GM13977 (cell line): ENCODE results near the gene SLC12A7.
"Not testable (repeated sequence)": the region's sequence is repeated elsewhere in the genome, so short reads cannot be mapped to it uniquely, and the experiment has no call there.

Experiments used
- DNase-seq: peaks from one replicate; pipeline ENCODE4 v3.0.0; 2012; ENCODE audit warnings: low spot score
- CTCF ChIP-seq: IDR thresholded peaks from 2 replicates; pipeline ENCODE4 v1.5.1; 2012; ENCODE audit warnings: mild to moderate bottlenecking, control low read depth; ENCODE audit not compliant: insufficient read depth; ENCODE audit errors: extremely low read depth, missing control alignments
- in situ Hi-C: fragments of 300-500 bp; cut with MboI; formaldehyde crosslinking; loops from one replicate; pipeline ENCODE4 v1.12.0; 2022; ENCODE audit warnings: low sequenced_read_pairs, low pct_unique_long_range_greater_than_20kb, mixed read lengths, inconsistent platforms; ENCODE audit not compliant: unreplicated experiment

Gene SLC12A7

GRCh38 chr5:1111727-1112289, at the start of gene SLC12A7:
Gene SLC12A7, minus strand, starts transcription at chr5:1112063. Its CDS starts 72 bp downstream, at chr5:1111991.
- in situ Hi-C loops: loop anchor here (25.0 kb wide), 1 partner anchor 175 kb away; no protein-coding TSS in a partner anchor

GRCh38 chr5:1161108-1161832, 49.4 kb upstream of the SLC12A7 start:
- TF ChIP-seq CTCF: no peak
- in situ Hi-C loops: no loop called here

More at GRCh38 chr5:1111727-1112289, at the start of gene SLC12A7:
- no peak for TF ChIP-seq CTCF
- DNase-seq: peak; percentile 81

GRCh38 chr5:1159774-1160406, 48.0 kb upstream of the SLC12A7 start:
- DNase-seq: no peak
- no peak for TF ChIP-seq CTCF
- in situ Hi-C loops: no loop called here

More at GRCh38 chr5:1161108-1161832, 49.4 kb upstream of the SLC12A7 start:
- no peak for DNase-seq

GRCh38 chr5:1159341-1159675, 47.4 kb upstream of the SLC12A7 start:
- DNase-seq: no peak
- in situ Hi-C loops: no loop called here
- TF ChIP-seq CTCF: no peak

GRCh38 chr5:1158647-1159340, 46.9 kb upstream of the SLC12A7 start:
- in situ Hi-C loops: no loop called here
- DNase-seq: no peak
- no peak for TF ChIP-seq CTCF

- in situ Hi-C loops, DNase-seq: not testable (repeated sequence)
Observed at GRCh38 chr5:1157461-1157986, 45.7 kb upstream of the SLC12A7 start.
